ENCODE data around the gene NHS. TPM values are rescaled to one million over a fixed set of nuclear protein-coding genes. Genes with fewer than 3 reads are reported as not detected.

The NHS gene
- total RNA-seq, 2 donors from 2014 or later, result 3.0 to 4.3 TPM

DNA sequence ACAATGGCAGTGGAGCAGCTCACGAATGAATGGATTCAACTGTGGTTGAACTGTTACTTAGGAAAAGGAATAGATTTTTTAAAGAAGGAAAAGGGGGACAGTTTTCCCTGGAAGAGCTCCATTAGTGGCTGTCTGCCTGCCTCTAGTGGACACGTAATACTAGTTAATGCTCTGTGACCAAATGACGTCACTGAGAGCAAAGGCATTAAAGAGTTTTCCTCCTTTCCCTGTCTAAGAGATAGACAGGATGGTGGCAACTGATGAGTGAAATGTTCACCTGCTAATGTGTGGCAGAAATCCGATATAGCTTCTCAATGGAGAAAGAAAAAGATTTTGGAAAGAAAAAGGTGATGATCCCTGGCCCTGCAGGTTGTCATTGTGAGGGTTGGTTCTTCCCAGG lies 310.0 kb downstream of the NHS start:
- Histone ChIP-seq H3K4me3 (no peak overlapping the region), H3K27me3 (no peaks in the 10 kb centered on the region), H3K4me1 (no peaks in the 10 kb centered on the region), H3K36me3 (no peaks in the 10 kb centered on the region), H3K27ac (no peak overlapping the region), H3K9me3 (no peaks in the 10 kb centered on the region), H3K9ac (ENCODE audit: low read depth in 2 of 2, low read length in 2 of 2) (no peak overlapping the region)
- DNase-seq, result no peak
- TF ChIP-seq, protein P1, sequence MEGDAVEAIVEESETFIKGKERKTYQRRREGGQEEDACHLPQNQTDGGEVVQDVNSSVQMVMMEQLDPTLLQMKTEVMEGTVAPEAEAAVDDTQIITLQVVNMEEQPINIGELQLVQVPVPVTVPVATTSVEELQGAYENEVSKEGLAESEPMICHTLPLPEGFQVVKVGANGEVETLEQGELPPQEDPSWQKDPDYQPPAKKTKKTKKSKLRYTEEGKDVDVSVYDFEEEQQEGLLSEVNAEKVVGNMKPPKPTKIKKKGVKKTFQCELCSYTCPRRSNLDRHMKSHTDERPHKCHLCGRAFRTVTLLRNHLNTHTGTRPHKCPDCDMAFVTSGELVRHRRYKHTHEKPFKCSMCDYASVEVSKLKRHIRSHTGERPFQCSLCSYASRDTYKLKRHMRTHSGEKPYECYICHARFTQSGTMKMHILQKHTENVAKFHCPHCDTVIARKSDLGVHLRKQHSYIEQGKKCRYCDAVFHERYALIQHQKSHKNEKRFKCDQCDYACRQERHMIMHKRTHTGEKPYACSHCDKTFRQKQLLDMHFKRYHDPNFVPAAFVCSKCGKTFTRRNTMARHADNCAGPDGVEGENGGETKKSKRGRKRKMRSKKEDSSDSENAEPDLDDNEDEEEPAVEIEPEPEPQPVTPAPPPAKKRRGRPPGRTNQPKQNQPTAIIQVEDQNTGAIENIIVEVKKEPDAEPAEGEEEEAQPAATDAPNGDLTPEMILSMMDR (IDR thresholded peaks at IDR 0.05), result no peak
- intact Hi-C loops (cut with DNase I), result loop anchor here (10.0 kb wide), 2 partner anchors 150 to 860 kb away; no protein-coding TSS in a partner anchor

DNA sequence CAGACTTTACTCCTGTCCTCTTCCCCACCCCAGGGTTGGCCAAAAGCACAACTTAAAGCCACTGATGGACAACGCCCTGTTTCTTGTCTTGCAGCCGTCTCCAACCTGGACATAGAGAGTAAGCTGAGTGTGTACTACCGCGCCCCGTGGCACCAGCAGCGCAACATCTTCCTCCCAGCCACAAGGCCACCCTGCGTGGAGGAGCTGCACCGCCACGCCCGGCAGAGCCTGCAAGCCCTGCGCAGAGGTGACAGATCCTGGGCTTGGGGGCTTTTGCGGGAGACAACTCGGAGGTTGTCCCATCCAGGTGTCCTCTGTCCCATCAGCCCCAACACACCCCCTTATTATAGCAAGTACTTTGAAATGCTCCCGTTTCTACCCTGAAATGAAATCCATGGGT lies 312.6 kb downstream of the NHS start:
- H3K4me3 ChIP-seq, result no peak overlapping the region
- H3K9ac ChIP-seq (ENCODE audit: low read depth in 2 of 2, low read length in 2 of 2), result no peak overlapping the region
- intact Hi-C loops (cut with DNase I), result loop anchor here (10.0 kb wide), 2 partner anchors 153 to 863 kb away; no protein-coding TSS in a partner anchor
- H3K4me1 ChIP-seq, result no peaks in the 10 kb centered on the region
- no peak overlapping the region for H3K27ac ChIP-seq
- H3K9me3 ChIP-seq, result no peaks in the 10 kb centered on the region
- no peaks in the 10 kb centered on the region for H3K36me3 ChIP-seq
- DNase-seq, result no peak
- TF ChIP-seq, protein P1 (IDR thresholded peaks at IDR 0.05), result no peak
- H3K27me3 ChIP-seq, result no peaks in the 10 kb centered on the region

DNA sequence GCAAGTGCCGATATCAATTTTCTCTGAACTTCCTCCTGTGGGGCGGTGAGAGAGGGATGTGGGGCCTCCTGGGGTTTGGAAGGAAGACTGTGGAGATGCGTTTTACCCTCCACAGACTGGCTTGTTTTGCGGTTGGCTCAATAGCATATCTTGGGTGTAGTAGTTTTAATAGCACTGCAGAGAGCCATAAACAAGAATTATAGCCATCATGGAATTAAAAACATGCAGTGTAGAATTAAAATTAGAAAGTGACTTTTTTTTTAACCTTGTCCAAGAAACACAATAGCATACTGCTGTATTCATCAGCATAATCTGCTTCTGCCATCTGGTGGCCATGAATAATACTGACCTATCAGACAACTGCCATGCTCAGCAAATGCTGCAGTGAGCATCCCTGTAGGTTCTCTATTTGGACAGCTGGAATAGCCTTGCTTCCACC lies 315.0 kb downstream of the NHS start:
- Histone ChIP-seq H3K4me1 (no peaks in the 10 kb centered on the region), H3K27ac (no peak overlapping the region), H3K36me3 (no peaks in the 10 kb centered on the region), H3K9ac (ENCODE audit: low read depth in 2 of 2, low read length in 2 of 2) (no peak overlapping the region), H3K9me3 (no peaks in the 10 kb centered on the region), H3K4me3 (no peak overlapping the region), H3K27me3 (no peaks in the 10 kb centered on the region)
- intact Hi-C loops (cut with DNase I), result loop anchor here (5.0 to 10.0 kb wide), 4 partner anchors 155 to 865 kb away; no protein-coding TSS in a partner anchor
- TF ChIP-seq, protein P1 (IDR thresholded peaks at IDR 0.05), result peak; percentile 71
- DNase-seq, result peak; percentile 71

DNA sequence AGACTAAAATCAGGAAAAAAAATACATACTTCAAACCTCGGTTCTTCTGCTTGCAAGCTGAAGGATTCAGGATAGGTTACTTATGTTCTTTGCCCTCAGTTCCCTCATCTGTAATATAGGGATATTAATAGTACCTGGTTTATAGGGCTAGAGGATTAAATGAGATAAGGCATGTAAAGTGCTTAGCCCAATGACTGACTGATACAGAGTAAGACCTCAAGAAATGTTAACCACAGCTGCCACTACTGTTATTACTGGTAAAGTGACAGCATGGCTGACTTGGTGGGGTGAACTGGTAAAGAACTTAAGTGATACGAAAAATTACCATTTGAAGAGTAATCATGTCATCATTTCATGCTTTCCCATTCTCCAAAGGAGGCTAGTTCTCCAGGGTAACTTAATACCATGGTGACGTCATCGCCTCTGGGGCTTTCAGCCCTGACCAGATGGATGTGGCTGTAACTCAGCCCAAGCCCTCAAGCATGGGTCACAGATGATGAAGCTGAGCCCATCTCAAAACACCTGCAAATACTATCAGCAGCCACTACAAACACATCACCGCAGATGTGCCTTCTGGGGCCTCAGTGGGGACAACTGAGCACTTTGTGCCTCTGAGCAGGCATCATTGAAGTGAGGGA lies 317.8 kb downstream of the NHS start:
- Histone ChIP-seq H3K4me1 (no peaks in the 10 kb centered on the region), H3K27ac (no peak overlapping the region), H3K4me3 (no peak overlapping the region), H3K9ac (ENCODE audit: low read depth in 2 of 2, low read length in 2 of 2) (no peak overlapping the region), H3K36me3 (no peaks in the 10 kb centered on the region), H3K9me3 (no peaks in the 10 kb centered on the region), H3K27me3 (no peaks in the 10 kb centered on the region)
- DNase-seq, result no peak
- intact Hi-C loops (cut with DNase I), result loop anchor here (5.0 to 10.0 kb wide), 2 partner anchors 451 to 568 kb away; no protein-coding TSS in a partner anchor
- TF ChIP-seq, protein P1 (IDR thresholded peaks at IDR 0.05), result no peak

DNA sequence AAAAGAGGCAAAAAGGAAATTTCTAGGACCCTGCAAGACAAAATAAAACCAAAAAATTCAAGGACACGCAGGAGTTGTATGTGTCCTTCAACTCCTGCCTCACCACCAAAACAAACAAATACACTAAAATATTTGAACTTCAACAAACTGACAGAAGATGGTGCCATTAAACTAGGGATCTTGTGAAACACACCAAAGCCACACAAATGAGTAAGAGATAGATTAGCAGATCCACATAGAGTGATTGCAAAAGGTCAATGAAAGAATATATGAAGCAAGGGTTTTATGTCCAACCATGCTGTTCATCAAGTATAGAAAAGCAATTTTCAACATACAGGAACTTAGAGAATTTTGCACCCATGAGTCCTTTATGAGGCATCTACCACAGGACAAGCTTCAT lies 322.2 kb downstream of the NHS start:
- DNase-seq, result no peak
- intact Hi-C loops (cut with DNase I), result loop anchor here (10.0 kb wide), 1 partner anchor 572 kb away; no protein-coding TSS in a partner anchor
- no peak overlapping the region for H3K9ac ChIP-seq (ENCODE audit: low read depth in 2 of 2, low read length in 2 of 2)
- TF ChIP-seq, protein P1 (IDR thresholded peaks at IDR 0.05), result no peak
- H3K4me1 ChIP-seq, result no peaks in the 10 kb centered on the region
- H3K9me3 ChIP-seq, result no peaks in the 10 kb centered on the region
- H3K4me3 ChIP-seq, result no peak overlapping the region
- no peaks in the 10 kb centered on the region for H3K27me3 ChIP-seq
- no peak overlapping the region for H3K27ac ChIP-seq
- no peaks in the 10 kb centered on the region for H3K36me3 ChIP-seq

Data from colonic mucosa (tissue), 4 donors.